Right atrium auricular region (tissue), 2 donors: ENCODE data around the gene CDC42EP3. TPM values are rescaled to one million over a fixed set of nuclear protein-coding genes. Genes with fewer than 3 reads are reported as not detected.

ENCODE experiments used
- DNase-seq: peaks from one replicate; pipeline ENCODE4 v3.0.0-alpha.2; 2019; ENCODE audit warnings: low spot score
- H3K27ac ChIP-seq, 2 donors: fragments of 200-600 bp; sonication (generic); 1 replicate in 1 of 2; 2 replicates in 1 of 2; pipeline ENCODE4 v1.5.1; 2016 to 2019
- H3K27me3 ChIP-seq, 2 donors: fragments of 200-600 bp; sonication (generic); one replicate each; pipeline versions ENCODE4 v1.5.1 to v1.6.0; 2017 to 2019
- H3K36me3 ChIP-seq: fragments of 200-600 bp; sonication (generic); one replicate; pipeline ENCODE4 v1.5.1; 2016
- H3K4me1 ChIP-seq, 2 donors: fragments of 200-600 bp; sonication (generic); one replicate each; pipeline versions ENCODE4 v1.5.1 to v1.6.0; 2017 to 2019
- H3K4me3 ChIP-seq, 2 donors: fragments of 200-600 bp; sonication (generic); 1 replicate in 1 of 2; 2 replicates in 1 of 2; pipeline ENCODE4 v1.5.1; 2017 to 2019; ENCODE audit warnings: mild to moderate bottlenecking in 1 of 2, moderate library complexity in 1 of 2
- H3K9me3 ChIP-seq, 2 donors: fragments of 200-600 bp; sonication (generic); one replicate each; pipeline ENCODE4 v1.5.1; 2019
- total RNA-seq, 2 donors: library from RNA; depleted of rRNA; stranded (reverse); fragments of >200 nt; gene quantifications; one replicate each; pipeline ENCODE4 v1.1.0, GENCODE V29; 2016
- TF ChIP-seq, protein P1 (sequence below), 2 donors: fragments of 200-600 bp; sonication (generic); IDR thresholded peaks; one replicate each; pipeline ENCODE4 v1.5.1; 2019; ENCODE audit warnings: antibody characterized with exemption in 2 of 2

The CDC42EP3 gene
- total RNA-seq, 2 donors from 2014 or later = 38.5 to 105 TPM

DNA sequence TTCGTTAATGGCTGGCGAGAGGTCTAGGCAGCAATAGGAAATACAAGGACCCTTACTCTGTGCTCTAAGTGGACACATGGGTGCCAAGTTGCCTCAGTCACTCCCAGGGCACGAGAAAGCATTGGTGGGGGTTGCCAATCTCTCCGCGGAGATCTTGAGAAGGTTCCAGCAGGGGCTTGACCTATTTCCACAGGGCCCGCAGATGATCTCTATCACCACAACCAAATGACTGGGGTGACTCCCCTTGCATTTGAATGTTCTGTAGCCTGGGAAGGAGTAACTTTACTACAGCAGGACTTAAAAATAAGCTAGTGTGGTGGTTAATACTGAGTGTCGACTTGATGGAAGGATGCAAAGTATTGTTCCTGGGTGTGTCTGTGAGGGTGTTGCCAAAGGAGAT lies 8.1 kb downstream of the CDC42EP3 start:
- H3K9me3 ChIP-seq = no peaks in the 10 kb centered on the region
- TF ChIP-seq, protein P1, sequence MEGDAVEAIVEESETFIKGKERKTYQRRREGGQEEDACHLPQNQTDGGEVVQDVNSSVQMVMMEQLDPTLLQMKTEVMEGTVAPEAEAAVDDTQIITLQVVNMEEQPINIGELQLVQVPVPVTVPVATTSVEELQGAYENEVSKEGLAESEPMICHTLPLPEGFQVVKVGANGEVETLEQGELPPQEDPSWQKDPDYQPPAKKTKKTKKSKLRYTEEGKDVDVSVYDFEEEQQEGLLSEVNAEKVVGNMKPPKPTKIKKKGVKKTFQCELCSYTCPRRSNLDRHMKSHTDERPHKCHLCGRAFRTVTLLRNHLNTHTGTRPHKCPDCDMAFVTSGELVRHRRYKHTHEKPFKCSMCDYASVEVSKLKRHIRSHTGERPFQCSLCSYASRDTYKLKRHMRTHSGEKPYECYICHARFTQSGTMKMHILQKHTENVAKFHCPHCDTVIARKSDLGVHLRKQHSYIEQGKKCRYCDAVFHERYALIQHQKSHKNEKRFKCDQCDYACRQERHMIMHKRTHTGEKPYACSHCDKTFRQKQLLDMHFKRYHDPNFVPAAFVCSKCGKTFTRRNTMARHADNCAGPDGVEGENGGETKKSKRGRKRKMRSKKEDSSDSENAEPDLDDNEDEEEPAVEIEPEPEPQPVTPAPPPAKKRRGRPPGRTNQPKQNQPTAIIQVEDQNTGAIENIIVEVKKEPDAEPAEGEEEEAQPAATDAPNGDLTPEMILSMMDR (IDR thresholded peaks at IDR 0.05) = no peak
- H3K27me3 ChIP-seq = no peaks in the 10 kb centered on the region
- no peak overlapping the region for H3K4me3 ChIP-seq
- no peaks in the 10 kb centered on the region for H3K36me3 ChIP-seq
- H3K27ac ChIP-seq = peak overlapping the region; percentile 63 to 93
- peaks cover 0 to 98% of the 10 kb centered on the region in 2 donors for H3K4me1 ChIP-seq
- no peak for DNase-seq

DNA sequence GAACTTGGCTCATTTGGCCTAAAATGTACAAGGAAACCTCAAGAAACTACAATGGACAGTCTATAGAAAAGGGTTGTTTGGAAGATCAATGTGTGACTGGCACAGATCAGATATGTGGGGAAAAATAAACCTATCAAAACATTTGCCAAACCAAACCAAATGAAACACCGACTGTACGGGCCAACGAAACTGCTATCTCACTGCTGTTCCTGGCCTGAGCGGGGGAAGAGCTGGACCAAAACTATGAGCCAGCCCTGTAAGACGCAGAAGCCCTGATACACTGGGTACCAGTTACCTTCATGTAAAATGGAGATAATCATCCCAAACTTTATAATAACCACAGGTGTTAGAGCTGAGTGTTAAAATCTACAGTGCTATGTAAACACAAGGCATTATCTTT lies 11.7 kb downstream of the CDC42EP3 start:
- Histone ChIP-seq H3K9me3 (no peaks in the 10 kb centered on the region), H3K27me3 (no peaks in the 10 kb centered on the region), H3K36me3 (no peaks in the 10 kb centered on the region), H3K4me3 (no peak overlapping the region), H3K4me1 (peaks cover 0 to 97% of the 10 kb centered on the region in 2 donors), H3K27ac (peak overlapping the region; percentile 63 to 93)
- no peak for DNase-seq
- TF ChIP-seq, protein P1 (IDR thresholded peaks at IDR 0.05) = no peak

DNA sequence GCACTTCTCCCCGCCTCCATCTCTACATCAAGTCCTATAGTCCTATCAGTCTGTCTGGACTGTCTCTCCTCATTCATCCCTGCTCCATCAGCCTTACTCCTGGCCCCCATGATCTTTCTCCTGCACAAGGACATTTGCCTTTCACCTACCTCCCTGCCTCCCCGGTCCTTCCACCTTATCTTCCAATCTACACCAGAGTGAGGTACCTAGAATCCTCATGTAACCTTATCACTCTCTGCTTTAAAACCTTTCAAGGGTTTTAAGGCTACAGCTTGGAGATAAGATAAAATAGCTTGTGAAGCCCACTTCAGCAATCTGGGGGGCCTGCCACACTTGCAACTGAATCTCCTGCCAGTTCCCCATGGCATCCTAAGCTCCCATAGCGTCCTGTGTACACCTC lies 12.8 kb downstream of the CDC42EP3 start:
- Histone ChIP-seq H3K27me3 (no peaks in the 10 kb centered on the region), H3K4me1 (peaks cover 0 to 99% of the 10 kb centered on the region in 2 donors), H3K27ac (peak overlapping the region; percentile 83 to 93), H3K4me3 (no peak overlapping the region), H3K9me3 (no peaks in the 10 kb centered on the region), H3K36me3 (no peaks in the 10 kb centered on the region)
- DNase-seq = no peak
- TF ChIP-seq, protein P1 (IDR thresholded peaks at IDR 0.05) = no peak

DNA sequence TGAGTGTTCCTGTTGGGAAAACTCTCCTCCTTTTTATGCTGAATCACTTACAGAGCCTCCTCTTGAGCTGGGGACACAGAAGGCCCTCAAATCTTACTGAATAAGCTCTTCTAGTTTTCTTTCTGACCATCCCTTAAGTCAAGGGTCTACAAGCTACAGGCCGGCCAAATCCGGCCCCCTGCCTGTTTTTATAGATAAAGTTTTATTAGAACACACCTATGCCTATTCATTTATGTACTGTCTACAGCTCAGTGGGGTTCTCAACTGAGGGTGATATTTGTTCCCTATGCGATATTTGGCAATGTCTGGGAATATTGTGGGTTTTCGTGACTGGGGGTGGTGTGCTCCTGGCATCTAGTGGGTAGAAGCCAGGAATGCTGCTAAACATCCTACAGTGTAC lies 14.0 kb downstream of the CDC42EP3 start:
- Histone ChIP-seq H3K4me3 (no peak overlapping the region), H3K27ac (peak overlapping the region; percentile 83 to 93), H3K27me3 (no peaks in the 10 kb centered on the region), H3K9me3 (no peaks in the 10 kb centered on the region), H3K4me1 (peaks cover 0 to 99% of the 10 kb centered on the region in 2 donors), H3K36me3 (no peaks in the 10 kb centered on the region)
- TF ChIP-seq, protein P1 (IDR thresholded peaks at IDR 0.05) = no peak
- no peak for DNase-seq

DNA sequence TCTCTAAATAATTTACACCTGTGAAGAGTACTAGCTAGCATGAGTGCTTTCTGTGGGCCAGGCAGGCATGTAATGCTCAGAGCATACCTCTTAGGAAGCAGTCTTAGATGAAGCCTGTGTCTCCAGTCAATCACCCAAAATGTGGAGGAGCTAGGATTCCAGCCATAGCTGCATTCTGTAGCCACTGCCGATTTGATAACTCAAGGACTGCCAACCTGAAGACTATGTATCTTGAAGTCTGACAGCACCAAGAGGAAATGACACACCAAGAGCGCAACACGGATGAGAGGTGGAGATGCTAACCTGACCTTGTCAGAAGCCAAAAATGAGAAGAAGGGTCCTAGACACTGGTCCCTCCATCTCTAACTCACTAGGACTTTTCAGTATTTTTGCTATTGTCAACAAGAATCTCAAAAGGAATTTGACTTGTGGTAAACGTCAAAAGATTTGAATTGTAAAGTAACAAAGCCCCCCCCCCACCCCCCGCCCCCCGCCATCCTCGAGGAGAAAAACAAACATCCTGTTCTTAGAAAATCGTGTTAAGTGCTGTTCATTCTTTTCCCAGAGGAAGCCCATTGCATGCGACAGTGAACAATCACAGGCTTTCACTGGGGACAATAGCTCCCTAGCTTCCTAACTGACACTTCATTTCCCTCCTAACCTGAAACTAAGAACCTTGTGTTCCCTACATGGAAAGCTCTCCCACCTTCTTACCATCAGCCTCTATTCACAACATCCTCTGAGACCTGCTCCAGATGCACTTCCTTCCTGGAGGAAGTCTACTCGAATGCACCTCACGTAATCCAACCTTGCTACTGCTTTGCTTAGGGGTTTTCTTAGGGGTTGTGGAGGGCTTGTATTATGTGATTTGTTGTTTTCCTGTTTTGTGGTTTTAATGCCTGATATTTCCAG lies 14.7 kb downstream of the CDC42EP3 start:
- Histone ChIP-seq H3K4me3 (no peak overlapping the region), H3K9me3 (no peaks in the 10 kb centered on the region), H3K27ac (peak overlapping the region; percentile 83 to 93), H3K4me1 (peaks cover 0 to 97% of the 10 kb centered on the region in 2 donors), H3K27me3 (no peaks in the 10 kb centered on the region), H3K36me3 (no peaks in the 10 kb centered on the region)
- TF ChIP-seq, protein P1 (IDR thresholded peaks at IDR 0.05) = no peak
- no peak for DNase-seq
